Mesodermal cell (in vitro differentiated cells): ENCODE data around the gene ZNF678.

ENCODE experiments used
- H3K27ac ChIP-seq: 2 replicates; pipeline ENCODE4 v1.7.0; 2013; ENCODE audit warnings: mild to moderate bottlenecking, low read depth, low read length, moderate library complexity; ENCODE audit not compliant: severe bottlenecking
- H3K36me3 ChIP-seq: 2 replicates; pipeline ENCODE4 v1.7.1; 2013; ENCODE audit warnings: mild to moderate bottlenecking, low read length, moderate library complexity; ENCODE audit not compliant: control insufficient read depth, insufficient read depth
- H3K4me1 ChIP-seq: one replicate; pipeline ENCODE4 v1.7.1; 2013; ENCODE audit warnings: mild to moderate bottlenecking, low read length; ENCODE audit not compliant: insufficient read depth, control insufficient read depth, poor library complexity, severe bottlenecking
- H3K4me3 ChIP-seq: 2 replicates; pipeline ENCODE4 v1.7.0; 2013; ENCODE audit warnings: low read length, control low read depth, mild to moderate bottlenecking; ENCODE audit not compliant: insufficient read depth, poor library complexity, severe bottlenecking; ENCODE audit errors: extremely low read depth
- H3K9me3 ChIP-seq: 2 replicates; pipeline ENCODE4 v1.7.1; 2013; ENCODE audit warnings: mild to moderate bottlenecking, low read length, moderate library complexity; ENCODE audit not compliant: control insufficient read depth
- WGBS, 2 experiments: methylation state at CpG; one replicate each; pipeline ENCODE4 v1.1.5; 2013; ENCODE audit warnings: missing lambda C conversion rate in 2 of 2; ENCODE audit not compliant: insufficient coverage in 2 of 2; 5-methylcytosine and 5-hydroxymethylcytosine counted together

Gene ZNF678

DNA sequence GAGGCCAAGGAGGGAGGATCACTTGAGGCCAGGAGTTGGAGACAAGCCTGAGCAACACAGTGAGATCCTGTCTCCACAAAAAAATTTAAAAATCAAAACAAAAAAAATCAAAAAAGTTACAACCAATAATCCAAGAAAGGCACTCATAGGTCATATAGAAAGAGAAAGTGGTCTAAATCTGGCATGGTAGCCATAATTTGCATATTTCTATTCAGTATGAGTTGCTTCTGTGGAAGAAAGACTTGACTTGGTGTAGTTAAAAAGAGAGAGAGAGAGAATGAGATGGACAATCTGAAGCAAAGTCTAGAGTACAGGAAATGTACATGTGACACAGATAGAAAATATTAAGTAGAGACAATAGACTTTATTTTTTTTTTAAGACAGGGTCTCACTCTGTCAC, 149.3 kb downstream of the ZNF678 start:
- Histone ChIP-seq H3K27ac (no peak overlapping the region), H3K36me3 (no peaks in the 10 kb centered on the region), H3K4me3 (no peak overlapping the region), H3K4me1 (no peaks in the 10 kb centered on the region), H3K9me3 (peaks cover 19% of the 10 kb centered on the region)

DNA sequence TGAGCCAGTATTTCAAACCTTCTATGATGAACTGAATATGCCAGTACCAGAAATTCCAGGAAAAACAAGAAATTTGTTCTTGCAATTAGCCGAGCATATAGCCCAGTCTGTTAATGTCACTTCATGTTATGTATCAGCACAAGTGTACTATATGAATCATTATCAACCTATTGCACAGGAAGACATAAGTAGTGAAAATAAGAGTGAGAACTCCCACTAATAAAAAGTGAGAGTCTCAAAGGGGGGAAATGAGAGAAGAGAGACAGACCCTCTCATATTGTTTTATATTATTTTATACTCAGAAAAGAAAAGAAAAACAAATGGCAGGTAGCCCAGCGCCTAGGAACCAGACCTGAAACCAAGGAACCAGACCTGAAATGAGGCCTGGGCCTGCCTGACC, 155.6 kb downstream of the ZNF678 start:
- WGBS, 2 experiments = 40 to 83% methylated on average over 1 of the region's 2 CpGs
- Histone ChIP-seq H3K9me3 (peaks cover 38% of the 10 kb centered on the region), H3K4me3 (no peak overlapping the region), H3K27ac (no peak overlapping the region), H3K4me1 (no peaks in the 10 kb centered on the region), H3K36me3 (no peaks in the 10 kb centered on the region)

DNA sequence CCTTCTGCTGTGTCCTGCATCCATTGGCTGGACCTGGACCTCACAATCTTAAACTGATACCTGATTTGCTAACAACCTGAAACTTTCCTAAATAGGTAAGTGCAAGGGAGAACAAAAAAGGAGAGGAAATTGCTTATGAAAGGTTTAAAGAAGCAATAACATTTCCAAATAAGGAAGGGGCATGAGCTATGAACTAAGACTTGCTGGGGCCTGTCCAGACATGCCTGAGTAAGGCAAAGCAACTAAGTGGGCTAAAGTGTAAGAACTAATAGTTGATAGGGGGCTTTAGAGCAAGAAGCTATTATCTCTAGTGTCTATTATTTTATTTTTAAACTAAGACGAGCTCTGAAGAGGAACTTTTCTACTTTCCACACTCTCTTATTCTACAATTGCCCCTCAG, 160.1 kb downstream of the ZNF678 start:
- Histone ChIP-seq H3K4me3 (no peak overlapping the region), H3K9me3 (peaks cover 42% of the 10 kb centered on the region), H3K36me3 (no peaks in the 10 kb centered on the region), H3K27ac (no peak overlapping the region), H3K4me1 (peaks cover 5% of the 10 kb centered on the region)
- WGBS, 2 experiments = no CpG with 5 or more reads among the region's 1 CpG

DNA sequence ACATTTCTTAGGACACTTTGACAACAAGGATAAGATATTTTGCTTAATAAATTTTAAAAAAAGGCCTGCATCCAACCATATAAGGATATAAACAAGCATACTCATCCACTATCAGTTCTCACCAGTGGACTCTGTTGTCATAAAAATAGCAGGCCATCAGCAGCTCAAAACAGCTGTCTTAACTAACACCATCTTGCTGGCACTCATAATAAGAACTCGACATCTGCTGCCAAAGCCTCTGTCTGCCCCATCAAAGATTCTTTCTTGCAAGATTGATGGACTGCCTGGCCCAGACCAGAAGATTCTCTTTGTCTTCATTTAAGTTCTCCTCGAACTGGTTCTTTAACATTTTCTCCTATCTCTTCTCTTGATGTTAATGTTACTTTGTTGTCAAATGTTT, 161.7 kb downstream of the ZNF678 start:
- Histone ChIP-seq H3K27ac (no peak overlapping the region), H3K9me3 (peaks cover 38% of the 10 kb centered on the region), H3K4me1 (peaks cover 10% of the 10 kb centered on the region), H3K36me3 (no peaks in the 10 kb centered on the region), H3K4me3 (no peak overlapping the region)
- 64 to 100% methylated on average over 1 of the region's 2 CpGs for WGBS, 2 experiments

DNA sequence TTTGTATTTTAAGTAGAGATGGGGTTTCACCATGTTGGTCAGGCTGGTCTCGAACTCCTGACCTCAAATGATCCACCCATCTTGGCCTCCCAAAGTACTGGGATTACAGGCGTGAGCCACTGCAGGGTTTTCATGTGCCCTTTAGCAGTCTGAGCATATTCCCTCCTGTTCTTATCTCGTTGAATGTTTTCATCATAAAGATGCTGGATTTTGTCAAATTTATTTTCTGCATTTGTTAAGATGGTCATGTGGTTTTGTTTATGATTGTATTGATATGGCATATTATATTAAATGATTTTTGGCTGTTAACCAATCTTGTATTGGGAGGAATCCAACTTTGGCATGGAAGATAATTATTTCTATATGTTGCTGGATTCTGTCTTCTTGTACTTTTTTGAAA, 163.0 kb downstream of the ZNF678 start:
- peaks cover 6% of the 10 kb centered on the region for H3K36me3 ChIP-seq
- H3K4me1 ChIP-seq = peaks cover 10% of the 10 kb centered on the region
- H3K4me3 ChIP-seq = no peak overlapping the region
- H3K27ac ChIP-seq = no peak overlapping the region
- peaks cover 27% of the 10 kb centered on the region for H3K9me3 ChIP-seq
- WGBS, 2 experiments = 90 to 95% methylated on average over 2 of the region's 3 CpGs
